Hepatocyte (in vitro differentiated cells): ENCODE results near the gene P4HTM. TPM values are rescaled to one million over a fixed set of nuclear protein-coding genes. Genes with fewer than 3 reads are reported as not detected.

Source experiments
- microRNA counts: library from miRNA; unstranded; fragments of <30 nt; microRNA quantifications from one replicate; lab custom pipeline; 2017
- microRNA-seq: library from miRNA; unstranded; fragments of <30 nt; microRNA quantifications from one replicate; pipeline ENCODE4, GENCODE V29; 2017
- polyA plus RNA-seq: library from polyadenylated mRNA; unstranded; fragments of >200 nt; fragmentation: Nextera tagmentation; extraction: Ambion mirVana; gene quantifications from 2 replicates; pipeline ENCODE4 v1.2.1, GENCODE V29; 2016
- small RNA-seq: library from RNA; depleted of rRNA; stranded (forward); fragments of <200 nt; gene quantifications from one replicate; pipeline ENCODE3, GENCODE V24; 2014
- total RNA-seq: library from RNA; depleted of rRNA; stranded (reverse); fragments of >200 nt; gene quantifications from 2 replicates; pipeline ENCODE4 v1.2.3, GENCODE V29; 2014

The P4HTM gene
- total and polyA plus RNA-seq, 2 experiments from 2014 or later = 42.5 to 85.3 TPM

MicroRNA genes within 50 kb of the gene (microRNA counts, 767-probe panel; counts per million panel counts)
- microRNA hsa-miR-191-5p (lab: Ali Mortazavi, UCI) = 11,199 counts per million, percentile 90 among the panel's probes with 10 or more counts
- 995 counts per million, percentile 2 among the panel's probes with 10 or more counts for microRNA hsa-miR-425-5p (lab: Ali Mortazavi, UCI)

Small RNA genes within 50 kb of the gene (microRNA-seq; reads per million reads assigned to microRNA genes)
- 28,037 reads per million, percentile 98 among the genes with 10 or more reads in this experiment for gene MIR191
- 5,357 reads per million, percentile 91 among the genes with 10 or more reads in this experiment for gene MIR425

Small RNA genes within 50 kb of the gene (small RNA-seq; reads per million reads assigned to genes)
- gene MIR191 (7,213 reads per million, percentile 100 among the genes with 10 or more reads in this experiment), gene MIR425 (140 reads per million, percentile 98 among the genes with 10 or more reads in this experiment)

Other genes starting within 250 kb of the P4HTM start
- 29.7 and 33.9 TPM in 2 replicates for gene PRKAR2A, start 142.4 kb upstream of the P4HTM start, total RNA-seq
- gene PRKAR2A, start 142.4 kb upstream of the P4HTM start, polyA plus RNA-seq = 9.0 and 10.8 TPM in 2 replicates
- 59.1 and 61.3 TPM in 2 replicates for gene SLC25A20, start 91.4 kb upstream of the P4HTM start, total RNA-seq
- gene SLC25A20, start 91.4 kb upstream of the P4HTM start, polyA plus RNA-seq = 38.0 and 46.0 TPM in 2 replicates
- 58.7 and 60.9 TPM in 2 replicates for gene ARIH2, start 71.4 kb upstream of the P4HTM start, total RNA-seq
- gene ARIH2, start 71.4 kb upstream of the P4HTM start, polyA plus RNA-seq = 41.7 and 45.3 TPM in 2 replicates
- 124 and 157 TPM in 2 replicates for gene WDR6, start 17.1 kb downstream of the P4HTM start, total RNA-seq
- gene WDR6, start 17.1 kb downstream of the P4HTM start, polyA plus RNA-seq = 190 and 215 TPM in 2 replicates
- gene DALRD3, start 28.3 kb downstream of the P4HTM start, total RNA-seq = 25.0 and 29.3 TPM in 2 replicates
- 27.0 and 40.6 TPM in 2 replicates for gene DALRD3, start 28.3 kb downstream of the P4HTM start, polyA plus RNA-seq
- gene NDUFAF3, start 31.9 kb downstream of the P4HTM start, total RNA-seq = 58.7 and 70.7 TPM in 2 replicates
- 140 and 173 TPM in 2 replicates for gene NDUFAF3, start 31.9 kb downstream of the P4HTM start, polyA plus RNA-seq
- 180 and 184 TPM in 2 replicates for gene IMPDH2, start 39.2 kb downstream of the P4HTM start, total RNA-seq
- 115 TPM in 2 replicates for gene IMPDH2, start 39.2 kb downstream of the P4HTM start, polyA plus RNA-seq
- gene QRICH1, start 103.8 kb downstream of the P4HTM start, total RNA-seq = 57.7 and 79.9 TPM in 2 replicates
- 38.2 and 42.6 TPM in 2 replicates for gene QRICH1, start 103.8 kb downstream of the P4HTM start, polyA plus RNA-seq
- gene QARS1, start 114.5 kb downstream of the P4HTM start, total RNA-seq = 206 and 232 TPM in 2 replicates
- 104 and 112 TPM in 2 replicates for gene QARS1, start 114.5 kb downstream of the P4HTM start, polyA plus RNA-seq
- 44.2 and 44.6 TPM in 2 replicates for gene USP19, start 130.6 kb downstream of the P4HTM start, total RNA-seq
- gene USP19, start 130.6 kb downstream of the P4HTM start, polyA plus RNA-seq = 31.4 and 32.7 TPM in 2 replicates
- 343 and 396 TPM in 2 replicates for gene LAMB2, start 142.8 kb downstream of the P4HTM start, total RNA-seq
- 437 and 474 TPM in 2 replicates for gene LAMB2, start 142.8 kb downstream of the P4HTM start, polyA plus RNA-seq
- 36.5 and 40.9 TPM in 2 replicates for gene CCDC71, start 176.1 kb downstream of the P4HTM start, total RNA-seq
- gene CCDC71, start 176.1 kb downstream of the P4HTM start, polyA plus RNA-seq = 0.09 and 0.60 TPM in 2 replicates
- 54.6 and 72.0 TPM in 2 replicates for gene KLHDC8B, start 181.4 kb downstream of the P4HTM start, total RNA-seq
- gene KLHDC8B, start 181.4 kb downstream of the P4HTM start, polyA plus RNA-seq = 86.4 and 97.1 TPM in 2 replicates